ENCODE results near the gene ABHD8.

The ABHD8 gene

GRCh38 chr19:17303167-17303939 is at the start of gene ABHD8:
Gene ABHD8, minus strand, starts transcription at chr19:17303425. Its CDS starts 1,809 bp downstream, at chr19:17301616.
- peak within 1 kb of the TSS; percentile 98 for H3K27ac ChIP-seq
- ChIA-PET POLR2A (ENCODE audit: low non-redundant PET) (interaction anchor here (0.6 kb wide), 1 partner anchor 632 kb away, joined by 3 read pairs; no protein-coding TSS in a partner anchor), CTCF (interaction anchor here (0.6 to 1.3 kb wide), 4 partner anchors 10 to 856 kb away, joined by 3 to 5 read pairs (median 4); partner anchors contain the start of gene TMEM38A)
- peak; percentile 96 for DNase-seq (ENCODE audit: low spot score)
- TF ChIP-seq CTCF (conservative IDR thresholded peaks at IDR 0.05; ENCODE audit: low read depth) = peak; percentile 74

- H3K27ac ChIP-seq = no peak overlapping the region
- ChIA-PET CTCF (no interaction called here), POLR2A (ENCODE audit: low non-redundant PET) (no interaction called here)
- no peak for DNase-seq (ENCODE audit: low spot score)
- TF ChIP-seq CTCF (conservative IDR thresholded peaks at IDR 0.05; ENCODE audit: low read depth) = no peak
These were observed 49.5 kb upstream of the ABHD8 start for GRCh38 chr19:17352608-17353280.

- TF ChIP-seq CTCF (conservative IDR thresholded peaks at IDR 0.05; ENCODE audit: low read depth) = no peak
- H3K27ac ChIP-seq = no peak overlapping the region
- no peak for DNase-seq (ENCODE audit: low spot score)
- CTCF ChIA-PET = no interaction called here
- POLR2A ChIA-PET (ENCODE audit: low non-redundant PET) = no interaction called here
These were observed 48.7 kb upstream of the ABHD8 start for GRCh38 chr19:17351815-17352435.

- ChIA-PET POLR2A (ENCODE audit: low non-redundant PET) (no interaction called here), CTCF (interaction anchor here (0.7 to 2.4 kb wide), 2 partner anchors 37 to 404 kb away, joined by 4 to 12 read pairs; no protein-coding TSS in a partner anchor)
- no peak for TF ChIP-seq CTCF (conservative IDR thresholded peaks at IDR 0.05; ENCODE audit: low read depth)
- peak overlapping the region; percentile 49 for H3K27ac ChIP-seq
- DNase-seq (ENCODE audit: low spot score) = no peak
These were observed 45.5 kb upstream of the ABHD8 start for GRCh38 chr19:17348700-17349099.

GRCh38 chr19:17347877-17348276 is 44.7 kb upstream of the ABHD8 start:
- CTCF ChIA-PET = interaction anchor here (0.7 to 2.4 kb wide), 2 partner anchors 38 to 405 kb away, joined by 4 to 12 read pairs; no protein-coding TSS in a partner anchor
- no peak for TF ChIP-seq CTCF (conservative IDR thresholded peaks at IDR 0.05; ENCODE audit: low read depth)
- H3K27ac ChIP-seq = peak overlapping the region; percentile 37
- DNase-seq (ENCODE audit: low spot score) = no peak
- POLR2A ChIA-PET (ENCODE audit: low non-redundant PET) = no interaction called here

GRCh38 chr19:17347361-17347760 is 44.1 kb upstream of the ABHD8 start:
- ChIA-PET POLR2A (ENCODE audit: low non-redundant PET) (no interaction called here), CTCF (interaction anchor here (2.4 kb wide), 1 partner anchor 39 kb away, joined by 12 read pairs; no protein-coding TSS in a partner anchor)
- no peak for DNase-seq (ENCODE audit: low spot score)
- no peak for TF ChIP-seq CTCF (conservative IDR thresholded peaks at IDR 0.05; ENCODE audit: low read depth)
- peak overlapping the region; percentile 37 for H3K27ac ChIP-seq

Measured in RWPE1 (cell line).